Activated CD8-positive, alpha-beta memory T cell treated with anti-CD3 and anti-CD28 coated beads, Interleukin-2, amount 50 U/mL, for 24 hours (primary cell): ENCODE measurements around the gene SPRR1A.

Experiments used
- DNase-seq: peaks from one replicate; pipeline ENCODE4 v3.0.0-alpha.2; 2020; ENCODE audit errors: extremely low read depth

The SPRR1A gene, protein sequence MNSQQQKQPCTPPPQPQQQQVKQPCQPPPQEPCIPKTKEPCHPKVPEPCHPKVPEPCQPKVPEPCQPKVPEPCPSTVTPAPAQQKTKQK

DNA sequence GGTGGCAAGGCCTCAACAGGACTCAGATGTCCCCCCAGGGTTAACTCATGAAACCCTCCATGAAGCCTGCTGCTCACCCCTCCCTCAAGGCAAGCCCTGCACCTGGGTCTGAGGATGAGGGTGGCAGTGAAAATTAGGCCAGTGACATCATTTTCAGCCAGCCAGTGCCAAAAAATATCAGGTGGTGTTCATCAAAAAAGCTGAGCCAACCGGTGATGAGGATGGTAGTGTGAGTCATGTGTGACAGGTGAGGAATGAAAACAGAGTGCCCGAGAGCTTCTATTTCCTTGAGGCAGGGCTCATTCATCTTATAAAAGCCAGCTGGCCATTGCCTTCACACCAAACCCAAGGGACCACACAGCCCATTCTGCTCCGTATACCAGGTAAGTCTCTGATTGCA lies at the start of gene SPRR1A:
SPRR1A (plus strand) TSS at position 339 of the 400 bp plus-strand sequence. CDS start 1,150 bp downstream, outside the sequence.
- DNase-seq, result no peak

DNA sequence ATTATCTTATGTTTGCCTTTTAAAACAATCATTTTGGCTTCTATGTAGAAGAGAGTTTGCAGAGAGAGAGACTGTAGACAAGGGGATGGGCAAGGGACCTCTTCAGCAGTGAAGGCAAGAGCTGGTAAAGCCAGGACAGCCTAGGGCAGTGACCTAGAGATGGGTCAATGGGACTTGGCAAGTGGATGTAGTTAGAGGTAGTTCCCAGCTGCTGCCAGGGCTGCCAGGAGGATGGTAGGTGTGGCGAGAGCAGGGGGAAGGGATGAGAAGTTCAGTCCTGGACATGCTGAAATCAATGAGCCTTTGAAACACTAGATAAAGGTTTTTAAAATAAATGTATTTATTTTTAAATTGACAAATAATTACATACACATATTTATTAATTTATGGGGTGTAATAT lies 43.3 kb upstream of the SPRR1A start:
- DNase-seq, result no peak

DNA sequence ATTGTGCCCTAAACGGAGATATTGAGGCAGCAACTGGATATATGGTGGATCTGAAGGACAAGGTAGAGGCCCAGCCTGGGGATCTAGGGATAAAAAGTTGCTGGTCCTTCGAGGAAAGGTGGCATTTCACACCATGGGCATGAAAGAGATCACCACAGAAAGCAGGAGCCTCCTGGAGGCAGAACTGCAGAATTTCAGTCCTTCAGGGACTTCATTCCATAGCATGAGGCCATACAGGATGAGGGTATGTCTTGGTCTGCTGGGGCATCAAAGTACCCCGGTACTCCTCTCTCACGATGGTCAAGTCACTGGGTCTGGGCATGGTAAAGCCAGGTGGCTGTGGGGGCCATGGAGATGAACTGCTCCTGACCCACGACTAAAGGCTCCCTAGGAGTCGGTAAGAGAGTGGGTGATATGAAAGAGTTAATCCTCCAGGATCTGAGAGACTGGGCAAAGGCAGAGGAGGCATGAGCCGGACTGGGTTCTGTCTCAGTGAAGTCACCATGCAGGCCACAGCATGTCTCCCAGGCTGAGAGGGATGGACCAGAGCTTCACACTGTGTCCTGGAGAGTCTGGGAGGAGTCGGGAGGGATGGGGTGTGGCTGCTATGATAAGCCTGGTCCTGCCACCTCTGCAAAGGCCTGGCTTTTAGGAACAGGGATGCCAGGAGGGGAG lies 42.7 kb upstream of the SPRR1A start:
- DNase-seq, result no peak

DNA sequence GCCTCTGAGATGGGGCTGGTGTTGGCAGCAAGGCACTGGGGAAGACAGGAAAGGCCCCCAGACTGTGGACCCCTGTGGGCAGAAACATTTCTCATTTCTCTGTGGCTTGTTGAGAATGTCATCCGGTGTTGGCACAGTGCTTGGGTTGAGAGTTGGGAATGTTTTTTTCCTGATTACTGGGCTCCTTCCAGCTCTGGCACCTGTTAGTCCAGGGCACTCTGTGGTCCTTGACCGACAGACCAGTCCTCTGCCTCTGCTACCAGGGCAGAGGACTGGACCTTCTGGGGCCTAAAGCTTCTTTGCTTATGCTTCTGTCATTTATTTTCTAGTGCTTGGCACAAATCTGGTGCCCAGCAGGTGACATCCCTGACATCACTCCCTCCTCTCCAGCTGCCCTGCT lies 41.7 kb upstream of the SPRR1A start:
- no peak for DNase-seq

DNA sequence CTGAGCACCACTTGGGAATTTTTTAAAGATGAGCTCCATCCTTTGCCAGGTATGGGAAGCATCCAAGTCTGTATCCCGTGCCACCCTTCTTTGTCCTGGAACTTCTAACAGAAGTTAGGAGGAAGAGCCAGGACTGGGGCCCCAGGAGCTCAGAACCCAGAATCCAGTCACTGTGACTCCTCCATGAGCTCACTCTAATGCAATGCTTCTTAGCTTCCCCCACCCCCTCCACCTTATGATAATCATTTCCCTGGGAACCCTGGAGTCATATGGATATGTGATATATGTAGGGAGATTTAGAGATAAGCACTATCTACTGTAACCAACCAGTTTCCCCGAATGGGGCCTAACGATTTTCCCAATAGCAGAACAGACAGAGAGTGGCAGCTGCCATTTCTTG lies 37.6 kb upstream of the SPRR1A start:
- DNase-seq, result no peak

DNA sequence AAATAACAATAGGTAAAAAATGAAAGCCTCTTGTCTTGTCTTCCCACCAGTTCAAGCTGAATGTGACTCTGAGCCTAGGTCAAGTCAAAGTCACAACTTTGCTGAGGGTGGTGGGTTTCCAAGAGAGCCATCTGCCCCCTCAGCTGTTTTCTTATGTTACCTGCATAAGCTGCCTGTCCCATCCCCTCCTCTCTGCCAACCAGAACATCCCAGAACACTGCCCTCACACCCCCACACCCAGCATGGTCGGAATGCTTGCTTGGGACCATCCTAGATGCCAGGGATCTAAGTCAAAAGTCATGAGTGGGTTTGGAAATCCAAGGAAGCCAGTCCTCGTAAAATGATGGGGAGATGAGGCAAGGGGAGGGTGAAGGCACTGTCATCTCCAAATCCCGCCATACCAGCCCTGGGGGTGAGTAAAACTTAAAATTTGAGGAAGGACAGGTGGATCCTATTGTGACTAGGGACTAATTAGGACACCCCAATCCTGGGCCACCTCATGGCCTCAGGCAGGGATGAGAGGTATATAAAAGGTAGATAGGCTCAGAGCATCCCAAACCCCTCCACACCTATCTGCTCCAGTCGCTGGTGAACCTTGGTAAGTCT lies 37.1 kb upstream of the SPRR1A start, which contains the start of gene SPRR5:
SPRR5 (plus strand) TSS at position 556 of the 606 bp plus-strand sequence. CDS start 1,349 bp downstream, outside the sequence.
- DNase-seq, result no peak

DNA sequence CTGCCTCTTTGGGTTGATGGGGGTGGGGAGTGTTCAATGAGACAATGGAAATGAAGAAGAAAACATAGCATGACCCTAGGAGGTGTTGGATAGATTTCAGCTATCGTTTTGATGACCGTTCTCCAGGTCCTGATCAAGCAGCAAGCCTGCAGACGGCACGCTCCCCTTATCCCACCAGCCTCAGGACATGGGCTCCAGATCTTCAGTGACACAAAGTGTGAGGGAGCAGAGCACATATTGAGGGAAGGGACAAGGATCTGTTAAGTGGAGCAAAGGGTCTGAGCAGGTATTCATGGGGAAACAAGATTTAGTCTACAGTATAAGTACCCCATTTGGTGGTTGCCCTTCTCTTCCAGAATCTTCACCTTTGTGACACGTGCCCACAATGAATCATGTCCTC lies 32.2 kb upstream of the SPRR1A start:
- no peak for DNase-seq

DNA sequence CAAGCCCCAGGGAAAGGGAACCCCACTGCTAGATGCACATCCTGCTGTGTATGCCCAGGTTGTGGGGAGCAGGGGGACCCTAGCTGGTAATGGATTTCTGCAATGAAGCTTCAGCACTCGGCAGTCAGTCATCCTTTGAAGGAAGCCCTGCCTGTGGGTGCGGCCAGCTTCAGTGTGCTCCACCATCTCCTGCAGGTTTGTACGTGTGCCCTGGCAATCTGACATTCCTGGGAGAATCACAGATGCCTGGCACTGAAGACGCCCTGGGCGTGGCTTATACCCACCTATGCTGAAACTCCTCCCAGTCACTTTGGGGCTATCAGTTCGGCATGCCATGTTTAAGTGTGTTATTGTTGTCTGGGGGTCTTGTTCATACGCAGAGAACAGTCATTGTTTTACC lies 30.1 kb upstream of the SPRR1A start:
- no peak for DNase-seq

DNA sequence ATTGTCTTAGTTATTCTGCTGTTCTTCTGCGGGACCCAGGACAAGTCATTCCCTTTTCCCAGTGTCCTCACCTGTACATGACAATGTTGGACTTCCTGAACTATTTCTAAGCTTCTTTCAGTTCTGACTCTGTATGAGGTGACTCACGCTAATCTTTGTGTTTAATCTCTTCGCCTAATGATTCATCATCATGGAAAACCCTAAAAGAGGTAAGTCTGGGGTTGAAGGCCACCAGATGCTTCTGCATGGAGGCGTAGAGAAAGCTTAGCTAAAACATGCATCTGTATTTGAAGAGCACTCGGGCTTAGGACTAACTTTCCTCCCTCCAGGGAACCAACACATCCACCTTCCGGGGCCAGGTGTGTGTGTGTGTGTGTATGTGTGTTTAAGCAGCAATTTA lies 29.4 kb upstream of the SPRR1A start:
- no peak for DNase-seq

DNA sequence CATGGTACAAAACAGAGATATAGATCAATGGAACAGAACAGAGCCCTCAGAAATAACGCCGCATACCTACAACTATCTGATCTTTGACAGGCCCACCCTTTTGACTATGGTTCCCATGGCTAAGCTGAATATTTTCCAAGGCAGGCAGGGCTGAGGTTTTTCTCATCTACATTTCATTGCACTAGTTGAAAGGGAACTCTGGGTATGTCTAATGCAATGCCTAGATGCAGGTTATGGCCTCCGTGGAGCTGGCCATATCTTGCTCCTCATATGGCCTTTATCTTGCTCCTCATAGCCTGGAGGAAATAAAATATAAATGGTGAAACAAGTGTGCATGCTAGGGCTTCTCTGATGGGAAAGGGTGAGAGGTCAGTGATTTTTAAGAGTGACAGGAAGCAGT lies 26.3 kb upstream of the SPRR1A start:
- DNase-seq, result no peak

DNA sequence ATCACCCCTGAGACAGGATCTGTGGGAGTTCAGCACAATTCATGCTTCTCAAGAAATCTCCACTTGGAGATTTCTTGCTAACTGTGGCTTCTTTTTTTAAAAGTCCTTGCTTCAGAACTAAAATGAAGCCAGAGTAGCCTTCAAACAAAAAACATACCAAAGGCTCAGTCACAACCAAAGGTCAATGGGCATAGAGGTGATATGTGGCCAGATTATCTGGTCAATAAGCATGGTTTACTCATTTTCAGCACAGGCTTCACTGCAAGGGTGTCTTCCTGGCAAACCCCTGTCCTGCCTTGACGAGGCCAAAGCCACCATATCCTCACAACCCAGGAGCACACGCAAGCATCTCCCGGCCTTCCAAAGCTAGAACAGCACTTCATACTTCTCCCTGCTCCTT lies 24.6 kb upstream of the SPRR1A start:
- no peak for DNase-seq

DNA sequence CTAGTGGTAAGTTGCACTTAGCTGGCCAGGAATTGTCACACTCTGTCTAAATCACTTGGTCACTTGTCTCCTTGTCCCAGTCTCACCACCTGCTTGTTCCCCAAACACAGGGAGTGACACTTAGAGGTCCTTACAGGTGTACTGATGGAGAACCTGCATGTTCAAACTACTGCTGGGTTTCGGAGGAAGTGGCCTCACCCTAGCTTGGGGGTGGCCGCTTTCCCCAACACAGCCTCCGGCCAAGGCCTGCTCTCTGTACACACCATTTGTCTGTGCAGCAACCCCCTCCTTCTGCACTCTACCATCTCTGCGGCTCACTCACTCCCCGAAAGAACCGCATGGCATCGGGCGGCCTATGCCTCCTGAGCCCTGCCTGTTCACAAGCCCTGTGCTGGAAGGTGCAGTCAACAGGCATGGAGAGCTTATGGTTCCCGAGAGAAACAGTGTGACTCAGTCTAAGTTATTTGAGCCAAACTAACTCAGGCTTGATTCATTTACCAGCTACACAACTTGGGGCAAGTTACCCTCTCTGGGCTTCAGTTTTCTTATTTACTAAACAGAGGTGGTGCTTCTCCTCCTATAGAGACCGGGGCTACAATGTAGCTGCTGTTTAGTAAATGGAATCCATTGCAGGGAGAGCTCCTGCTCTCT lies 24.0 kb upstream of the SPRR1A start:
- no peak for DNase-seq

DNA sequence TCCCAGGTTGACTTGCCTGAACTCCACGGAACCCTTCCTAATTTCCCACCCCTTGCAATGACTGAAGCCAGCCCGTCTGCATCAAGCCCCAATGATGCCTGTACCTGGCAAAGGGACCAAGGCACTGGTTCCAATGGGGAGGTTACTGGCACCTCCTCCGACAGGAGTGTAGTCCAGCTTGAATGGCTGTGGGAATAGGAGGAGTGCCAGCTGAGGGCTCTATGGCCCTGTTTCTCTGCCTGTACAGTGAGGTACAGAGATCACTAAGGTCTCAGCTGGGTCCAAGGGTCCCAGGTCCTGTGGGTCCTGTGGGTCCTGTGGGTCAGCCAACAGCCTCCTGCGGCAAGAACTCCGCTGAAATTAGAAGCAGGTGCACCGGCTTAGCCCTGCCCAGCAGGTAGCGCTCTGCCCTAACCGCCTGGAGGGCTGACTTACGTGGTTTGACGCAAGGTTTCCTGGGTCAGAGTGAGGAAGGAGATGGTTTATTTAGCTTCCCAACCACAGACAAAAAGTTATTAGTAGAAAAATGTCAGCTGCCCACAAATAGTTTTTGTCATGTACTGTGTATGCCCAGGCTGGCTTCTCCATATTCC lies 23.3 kb upstream of the SPRR1A start:
- DNase-seq, result no peak

DNA sequence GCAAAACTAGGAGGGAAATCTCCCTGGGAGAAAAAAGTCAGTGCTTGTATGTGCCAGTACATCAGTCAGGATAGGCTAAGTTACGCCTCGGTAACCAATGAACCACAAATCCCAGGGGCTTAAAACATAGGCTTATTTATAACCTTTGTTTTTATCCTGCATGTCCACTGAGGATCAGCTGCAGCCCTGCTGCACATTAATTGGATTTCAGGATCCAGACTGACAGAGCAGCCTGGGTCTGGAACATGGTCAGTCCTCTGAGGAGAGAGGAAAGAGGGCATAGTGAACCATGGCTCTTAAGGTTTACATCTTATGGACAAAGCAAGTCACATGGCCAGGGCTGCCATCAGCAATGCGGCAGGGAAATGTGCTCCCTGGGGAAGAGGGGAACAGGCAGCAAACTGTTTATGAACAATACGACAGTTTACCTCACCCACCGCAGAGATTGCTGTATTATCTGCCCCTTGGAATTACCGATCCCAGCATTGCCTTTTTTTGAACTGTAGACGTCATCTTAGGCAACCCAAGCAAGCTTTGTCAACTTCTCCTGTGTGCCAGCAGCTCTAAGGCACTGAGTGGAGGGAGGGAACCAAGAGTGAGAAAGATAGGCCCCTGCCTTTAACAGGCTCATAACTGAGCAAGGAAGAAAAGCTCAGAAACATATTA lies 22.5 kb upstream of the SPRR1A start:
- no peak for DNase-seq

DNA sequence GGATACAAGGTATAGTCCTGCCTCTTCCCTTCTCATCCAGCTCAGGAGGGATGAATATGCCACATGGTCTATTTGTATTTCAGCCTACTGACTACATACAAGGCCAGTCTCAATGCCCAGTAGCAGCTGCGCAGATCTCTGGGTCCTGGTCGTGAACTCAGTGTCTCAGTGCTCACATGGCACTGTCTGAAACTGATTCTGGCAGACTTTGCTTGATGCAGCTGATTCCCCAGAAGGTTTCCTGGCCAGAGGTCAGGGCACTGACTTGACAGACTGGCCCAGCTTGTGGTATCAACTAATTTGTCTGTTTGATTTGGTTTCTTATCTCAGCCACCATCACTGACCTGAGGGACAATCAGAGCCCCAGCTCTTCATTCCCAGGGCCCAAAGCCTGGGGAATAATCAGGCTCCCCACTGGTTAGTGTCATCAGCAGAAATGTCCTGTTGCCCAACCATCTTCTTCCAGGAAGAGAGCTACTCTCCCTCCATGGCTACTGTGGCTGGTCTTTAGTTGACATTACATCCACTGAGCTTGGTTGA lies 20.9 kb upstream of the SPRR1A start:
- no peak for DNase-seq

DNA sequence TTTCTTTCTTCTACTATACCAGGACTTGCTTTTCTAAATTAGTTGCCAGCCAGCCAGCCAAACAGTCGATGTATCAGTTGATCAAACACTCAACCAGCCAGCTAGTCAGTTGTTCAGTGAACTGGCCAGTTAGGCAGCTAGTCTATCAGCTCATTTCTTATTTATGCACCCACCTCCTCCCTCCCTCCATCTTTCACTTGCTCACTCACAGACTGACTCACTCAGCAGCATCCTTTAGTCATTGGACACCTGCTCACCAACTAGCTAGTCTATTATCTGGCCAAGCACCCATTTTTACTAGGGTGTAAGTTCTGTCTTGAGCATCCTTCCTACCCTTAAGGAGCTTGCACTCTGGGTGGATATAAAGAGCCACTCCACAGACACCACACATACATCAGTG lies 19.3 kb upstream of the SPRR1A start:
- no peak for DNase-seq

DNA sequence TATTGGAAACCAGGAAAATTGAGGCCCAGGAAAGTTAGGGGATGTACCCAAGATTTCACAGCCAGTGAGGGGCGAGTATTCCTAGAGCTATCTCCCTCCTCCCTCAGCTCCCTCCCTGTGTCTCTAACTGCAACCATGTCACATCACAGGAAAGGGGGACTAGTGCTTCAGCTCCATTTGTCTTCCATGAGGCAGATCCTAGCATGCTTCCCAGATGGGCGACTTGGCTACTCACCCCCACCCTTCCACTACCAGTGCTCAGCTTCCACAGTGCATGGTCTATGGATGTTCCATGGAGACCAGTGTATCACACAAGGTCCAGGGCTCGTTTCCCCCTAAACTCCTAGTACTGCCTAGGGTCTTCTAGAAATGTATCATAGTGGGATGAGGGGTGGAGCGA lies 18.0 kb upstream of the SPRR1A start:
- DNase-seq, result no peak

DNA sequence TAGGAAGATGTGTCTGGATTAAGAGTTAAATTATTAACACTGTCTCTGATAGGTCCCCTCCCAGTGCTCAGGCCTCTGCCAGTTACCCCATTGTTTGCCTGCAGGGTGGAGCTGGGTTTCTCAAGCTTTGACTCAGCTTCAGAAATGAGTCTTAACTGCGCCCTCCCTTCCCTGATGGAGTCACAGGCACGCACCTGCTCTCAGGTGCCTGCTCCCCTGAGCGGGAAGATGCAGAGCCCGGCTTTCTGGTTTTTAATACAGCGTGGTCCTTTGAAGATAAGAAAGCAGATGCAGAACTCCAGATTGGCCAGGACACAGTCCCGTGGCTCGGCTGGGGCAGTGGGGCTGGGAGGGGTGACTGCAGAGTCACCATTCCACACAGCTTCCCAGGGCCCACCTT lies 16.7 kb upstream of the SPRR1A start:
- DNase-seq, result no peak

DNA sequence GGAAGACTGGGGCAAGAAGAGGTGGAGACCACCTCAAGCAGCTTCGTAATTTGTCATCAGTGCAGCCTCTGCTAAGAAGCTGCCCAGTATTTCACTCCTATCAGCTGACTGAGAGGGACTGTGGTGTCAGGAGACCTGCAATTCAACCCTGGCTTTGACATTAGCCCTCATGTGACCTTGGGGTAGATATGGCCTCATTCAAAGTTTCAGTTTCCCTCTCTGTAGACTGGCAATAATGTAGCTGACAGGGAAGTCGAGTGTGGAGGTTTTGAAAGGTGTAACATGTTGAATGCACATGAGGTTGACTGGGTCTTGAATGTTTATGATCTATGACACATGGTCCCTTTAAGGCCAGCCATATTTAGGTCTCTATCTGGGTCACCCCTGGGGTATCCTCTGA lies 15.6 kb upstream of the SPRR1A start:
- no peak for DNase-seq

DNA sequence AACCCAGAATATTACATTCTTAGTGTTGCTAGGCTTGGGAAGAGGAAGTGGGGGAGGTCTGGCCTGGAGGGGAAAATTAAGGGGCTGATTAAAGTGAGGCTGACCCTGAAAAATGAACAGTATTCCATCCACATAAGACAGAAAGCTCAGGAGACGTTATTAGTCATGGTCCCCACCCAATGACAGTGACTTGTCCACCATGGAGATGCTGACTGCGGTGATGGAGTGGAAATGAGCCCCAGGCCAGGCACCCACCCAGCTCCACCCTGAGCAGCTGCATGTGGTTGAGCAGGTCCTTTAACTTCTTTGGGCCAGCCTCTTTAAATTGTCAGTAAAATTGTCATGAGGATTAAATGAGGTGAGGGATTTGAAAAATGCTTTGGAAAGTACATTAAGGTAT lies 14.8 kb upstream of the SPRR1A start:
- no peak for DNase-seq

DNA sequence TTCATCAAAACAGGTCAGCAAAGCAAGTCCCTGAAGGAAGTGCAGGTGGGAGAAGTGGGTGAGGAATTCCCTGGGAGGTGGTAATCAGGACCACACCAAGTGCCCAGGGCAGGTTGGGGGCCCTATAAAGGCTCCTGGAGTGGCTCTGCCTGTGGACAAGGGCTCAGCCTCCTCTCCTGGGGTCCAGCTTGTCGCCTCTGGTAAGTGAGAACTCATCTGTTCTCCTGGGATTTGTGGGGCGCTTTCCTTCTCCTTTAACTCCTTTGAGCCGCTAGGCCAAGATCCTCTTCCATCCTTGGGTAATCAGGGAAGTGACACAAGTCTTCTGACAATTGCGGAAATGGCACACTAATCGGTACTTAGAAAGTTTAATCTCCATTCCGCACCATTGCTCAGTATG lies 13.4 kb upstream of the SPRR1A start, which contains the start of gene SPRR4:
SPRR4 (plus strand) TSS at position 154 of the 400 bp plus-strand sequence. CDS start 1,243 bp downstream, outside the sequence.
- no peak for DNase-seq
